ENCODE data around the gene NEUROD2.

GRCh38 chr17:39572121-39572520, 35.6 kb downstream of the NEUROD2 start:
- TF ChIP-seq, protein P1, sequence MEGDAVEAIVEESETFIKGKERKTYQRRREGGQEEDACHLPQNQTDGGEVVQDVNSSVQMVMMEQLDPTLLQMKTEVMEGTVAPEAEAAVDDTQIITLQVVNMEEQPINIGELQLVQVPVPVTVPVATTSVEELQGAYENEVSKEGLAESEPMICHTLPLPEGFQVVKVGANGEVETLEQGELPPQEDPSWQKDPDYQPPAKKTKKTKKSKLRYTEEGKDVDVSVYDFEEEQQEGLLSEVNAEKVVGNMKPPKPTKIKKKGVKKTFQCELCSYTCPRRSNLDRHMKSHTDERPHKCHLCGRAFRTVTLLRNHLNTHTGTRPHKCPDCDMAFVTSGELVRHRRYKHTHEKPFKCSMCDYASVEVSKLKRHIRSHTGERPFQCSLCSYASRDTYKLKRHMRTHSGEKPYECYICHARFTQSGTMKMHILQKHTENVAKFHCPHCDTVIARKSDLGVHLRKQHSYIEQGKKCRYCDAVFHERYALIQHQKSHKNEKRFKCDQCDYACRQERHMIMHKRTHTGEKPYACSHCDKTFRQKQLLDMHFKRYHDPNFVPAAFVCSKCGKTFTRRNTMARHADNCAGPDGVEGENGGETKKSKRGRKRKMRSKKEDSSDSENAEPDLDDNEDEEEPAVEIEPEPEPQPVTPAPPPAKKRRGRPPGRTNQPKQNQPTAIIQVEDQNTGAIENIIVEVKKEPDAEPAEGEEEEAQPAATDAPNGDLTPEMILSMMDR (IDR thresholded peaks at IDR 0.05; ENCODE audit: low read depth, low read length): no peak
- no peak for TF ChIP-seq POLR2A (IDR thresholded peaks at IDR 0.05; ENCODE audit: extremely low read depth, insufficient read length)

All from NB4 (cell line).